ENCODE results near the gene FRMD6. TPM values are rescaled to one million over a fixed set of nuclear protein-coding genes. Genes with fewer than 3 reads are reported as not detected.
"Not testable (repeated sequence)": the region's sequence is repeated elsewhere in the genome, so short reads cannot be mapped to it uniquely, and the experiment has no call there.

Gene FRMD6
- total RNA-seq, 4 donors from 2014 or later, result 17.8 to 36.8 (median 25.8) TPM

GRCh38 chr14:51626788-51627187 is 24.9 kb upstream of the FRMD6 start:
- 59 to 68% methylated on average over 1 of the region's 1 CpG for WGBS, 2 donors
- H3K27me3 ChIP-seq, result no peaks in the 10 kb centered on the region
- TF ChIP-seq CTCF (IDR thresholded peaks at IDR 0.05) (no peak), POLR2A (IDR thresholded peaks at IDR 0.05) (no peak)
- no peak for DNase-seq
- no peak overlapping the region for H3K4me3 ChIP-seq (replicated peaks in 1 of 3)
- intact Hi-C loops (cut with DNase I), result no loop called here
- no peak overlapping the region for H3K27ac ChIP-seq
- H3K9me3 ChIP-seq, result no peaks in the 10 kb centered on the region
- no peaks in the 10 kb centered on the region for H3K36me3 ChIP-seq
- no peaks in the 10 kb centered on the region for H3K4me1 ChIP-seq

- intact Hi-C loops (cut with DNase I), result no loop called here
- Histone ChIP-seq H3K9me3 (no peaks in the 10 kb centered on the region), H3K27me3 (no peaks in the 10 kb centered on the region), H3K36me3 (no peaks in the 10 kb centered on the region), H3K4me1 (no peaks in the 10 kb centered on the region), H3K4me3 (replicated peaks in 1 of 3) (no peak overlapping the region), H3K27ac (no peak overlapping the region)
- TF ChIP-seq CTCF (IDR thresholded peaks at IDR 0.05) (no peak), POLR2A (IDR thresholded peaks at IDR 0.05) (no peak)
- DNase-seq, result no peak
These were observed 24.4 kb upstream of the FRMD6 start for GRCh38 chr14:51627313-51627712.

GRCh38 chr14:51628238-51628637 is 23.5 kb upstream of the FRMD6 start:
- TF ChIP-seq CTCF (IDR thresholded peaks at IDR 0.05), result no peak
- Histone ChIP-seq H3K27me3 (no peaks in the 10 kb centered on the region), H3K36me3 (no peaks in the 10 kb centered on the region), H3K4me3 (replicated peaks in 1 of 3) (no peak overlapping the region), H3K9me3 (no peaks in the 10 kb centered on the region), H3K4me1 (no peaks in the 10 kb centered on the region), H3K27ac (no peak overlapping the region)
- DNase-seq, result no peak
- 94% methylated on average over 1 of the region's 1 CpG for WGBS, 2 donors
- intact Hi-C loops (cut with DNase I), result no loop called here

GRCh38 chr14:51630987-51631386 is 20.7 kb upstream of the FRMD6 start:
- no peaks in the 10 kb centered on the region for H3K9me3 ChIP-seq
- H3K4me3 ChIP-seq (replicated peaks in 1 of 3), result no peak overlapping the region
- TF ChIP-seq CTCF (IDR thresholded peaks at IDR 0.05) (no peak), POLR2A (IDR thresholded peaks at IDR 0.05) (no peak)
- no peak for DNase-seq
- H3K27ac ChIP-seq, result no peak overlapping the region
- intact Hi-C loops (cut with DNase I), result no loop called here
- H3K4me1 ChIP-seq, result no peaks in the 10 kb centered on the region
- H3K27me3 ChIP-seq, result no peaks in the 10 kb centered on the region
- no peaks in the 10 kb centered on the region for H3K36me3 ChIP-seq
- 86 to 95% methylated on average over 2 of the region's 2 CpGs for WGBS, 2 donors

- intact Hi-C loops (cut with DNase I); H3K36me3 ChIP-seq; H3K27me3 ChIP-seq; H3K4me1 ChIP-seq; H3K9me3 ChIP-seq; H3K4me3 ChIP-seq (replicated peaks in 1 of 3); DNase-seq; H3K27ac ChIP-seq: not testable (repeated sequence)
- 93 to 97% methylated on average over 2 of the region's 2 CpGs for WGBS, 2 donors
These were observed 18.4 kb upstream of the FRMD6 start for GRCh38 chr14:51633298-51633697.

GRCh38 chr14:51636109-51636508 is 15.6 kb upstream of the FRMD6 start:
- WGBS, 2 donors, result 81 to 83% methylated on average over 4 of the region's 4 CpGs
- Histone ChIP-seq H3K4me3 (replicated peaks in 1 of 3) (no peak overlapping the region), H3K36me3 (no peaks in the 10 kb centered on the region), H3K27me3 (no peaks in the 10 kb centered on the region), H3K4me1 (peaks cover 0 to 11% of the 10 kb centered on the region in 2 donors), H3K27ac (no peak overlapping the region), H3K9me3 (no peaks in the 10 kb centered on the region)
- TF ChIP-seq CTCF (IDR thresholded peaks at IDR 0.05), result no peak
- no peak for TF ChIP-seq POLR2A (IDR thresholded peaks at IDR 0.05)
- no peak for DNase-seq
- intact Hi-C loops (cut with DNase I), result no loop called here

Measured in thyroid gland (tissue), 4 donors.